Activated naive CD4-positive, alpha-beta T cell treated with anti-CD3 and anti-CD28 coated beads, Interleukin-2, amount 10 ng/mL, durations not matched to agents 7 days and 5 days (primary cell): ENCODE results near the gene CISH.

ENCODE experiments used
- CTCF ChIA-PET: fragments of 350-600 bp; sonication (Branson Sonifier 250); formaldehyde crosslinking; loops from one replicate; lab custom pipeline; 2021; ENCODE audit warnings: antibody characterized with exemption; lab: Charles Lee
- DNase-seq: peaks from one replicate; pipeline ENCODE4 v3.0.0-alpha.2; 2020
- H3K27ac Mint-ChIP-seq: one replicate; pipeline ENCODE4 v1.8.0; 2021; ENCODE audit warnings: mild to moderate bottlenecking, moderate library complexity, mixed read lengths
- H3K27me3 Mint-ChIP-seq: one replicate; pipeline ENCODE4 v1.8.0; 2021; ENCODE audit warnings: mild to moderate bottlenecking, mixed read lengths
- H3K36me3 Mint-ChIP-seq: one replicate; pipeline ENCODE4 v1.8.0; 2021; ENCODE audit warnings: mixed read lengths
- H3K4me1 Mint-ChIP-seq: one replicate; pipeline ENCODE4 v1.8.0; 2021; ENCODE audit warnings: mixed read lengths
- H3K4me3 Mint-ChIP-seq: one replicate; pipeline ENCODE4 v1.8.0; 2021; ENCODE audit warnings: mild to moderate bottlenecking, moderate library complexity, mixed read lengths
- H3K9me3 Mint-ChIP-seq: one replicate; pipeline ENCODE4 v1.8.0; 2021; ENCODE audit warnings: mixed read lengths

CISH gene

GRCh38 chr3:50616770-50617095 is 5.2 kb upstream of the CISH start:
- CTCF ChIA-PET: interaction anchor here (1.0 to 25.1 kb wide), 19 partner anchors 8 to 885 kb away, joined by 3 to 753 read pairs (median 8); partner anchors contain the start of genes C3orf18, HEMK1, MANF and RBM15B
- H3K27me3 Mint-ChIP-seq: peaks cover 7% of the 10 kb centered on the region
- peak overlapping the region; percentile 97 for H3K27ac Mint-ChIP-seq
- peaks cover 66% of the 10 kb centered on the region for H3K4me1 Mint-ChIP-seq
- peak overlapping the region; percentile 92 for H3K4me3 Mint-ChIP-seq
- H3K36me3 Mint-ChIP-seq: peaks cover 61% of the 10 kb centered on the region
- DNase-seq: peak; percentile 97
- H3K9me3 Mint-ChIP-seq: no peaks in the 10 kb centered on the region

- Mint-ChIP-seq H3K27me3 (peaks cover 8% of the 10 kb centered on the region), H3K4me1 (peaks cover 63% of the 10 kb centered on the region), H3K4me3 (peak overlapping the region; percentile 92), H3K9me3 (no peaks in the 10 kb centered on the region), H3K36me3 (peaks cover 63% of the 10 kb centered on the region), H3K27ac (peak overlapping the region; percentile 97)
- CTCF ChIA-PET: interaction anchor here (0.7 to 25.1 kb wide), 24 partner anchors 9 to 886 kb away, joined by 3 to 753 read pairs (median 6); partner anchors contain the start of genes C3orf18, HEMK1, MANF and RBM15B
- peak; percentile 89 for DNase-seq
These were observed 4.6 kb upstream of the CISH start for GRCh38 chr3:50616003-50616769.

GRCh38 chr3:50615190-50615589 is 3.6 kb upstream of the CISH start:
- peak overlapping the region; percentile 46 for H3K27ac Mint-ChIP-seq
- peaks cover 64% of the 10 kb centered on the region for H3K36me3 Mint-ChIP-seq
- CTCF ChIA-PET: interaction anchor here (0.7 to 25.1 kb wide), 17 partner anchors 10 to 774 kb away, joined by 3 to 753 read pairs (median 7); partner anchors contain the start of genes C3orf18, HEMK1, MANF and RBM15B
- no peak for DNase-seq
- peaks cover 11% of the 10 kb centered on the region for H3K27me3 Mint-ChIP-seq
- peak overlapping the region; percentile 92 for H3K4me3 Mint-ChIP-seq
- no peaks in the 10 kb centered on the region for H3K9me3 Mint-ChIP-seq
- peaks cover 53% of the 10 kb centered on the region for H3K4me1 Mint-ChIP-seq

- CTCF ChIA-PET: interaction anchor here (0.6 to 25.1 kb wide), 14 partner anchors 8 to 265 kb away, joined by 3 to 753 read pairs (median 4); partner anchors contain the start of genes C3orf18 and HEMK1
- peak; percentile 26 for DNase-seq
- Mint-ChIP-seq H3K9me3 (no peaks in the 10 kb centered on the region), H3K4me1 (peaks cover 34% of the 10 kb centered on the region), H3K27ac (peak overlapping the region; percentile 99), H3K4me3 (peak overlapping the region; percentile 98), H3K36me3 (peaks cover 68% of the 10 kb centered on the region), H3K27me3 (peaks cover 13% of the 10 kb centered on the region)
These were observed 1.6 kb upstream of the CISH start for GRCh38 chr3:50612970-50613846.

GRCh38 chr3:50612234-50612882 is 784 bp upstream of the CISH start:
- peaks cover 19% of the 10 kb centered on the region for H3K27me3 Mint-ChIP-seq
- H3K9me3 Mint-ChIP-seq: no peaks in the 10 kb centered on the region
- H3K4me1 Mint-ChIP-seq: peaks cover 34% of the 10 kb centered on the region
- H3K36me3 Mint-ChIP-seq: peaks cover 71% of the 10 kb centered on the region
- peak overlapping the region; percentile 99 for H3K27ac Mint-ChIP-seq
- CTCF ChIA-PET: interaction anchor here (0.7 to 25.1 kb wide), 9 partner anchors 10 to 264 kb away, joined by 3 to 753 read pairs (median 5); partner anchors contain the start of genes C3orf18 and HEMK1
- no peak for DNase-seq
- peak overlapping the region; percentile 98 for H3K4me3 Mint-ChIP-seq

- no peak for DNase-seq
- Mint-ChIP-seq H3K27me3 (peaks cover 19% of the 10 kb centered on the region), H3K36me3 (peaks cover 78% of the 10 kb centered on the region), H3K9me3 (no peaks in the 10 kb centered on the region), H3K27ac (peak overlapping the region; percentile 99), H3K4me3 (peak overlapping the region; percentile 98), H3K4me1 (peaks cover 29% of the 10 kb centered on the region)
- CTCF ChIA-PET: interaction anchor here (0.7 to 25.1 kb wide), 7 partner anchors 8 to 66 kb away, joined by 3 to 753 read pairs (median 3); partner anchors contain the start of genes C3orf18 and HEMK1
These were observed 546 bp downstream of the CISH start for GRCh38 chr3:50610992-50611463.

- peaks cover 29% of the 10 kb centered on the region for H3K4me1 Mint-ChIP-seq
- peaks cover 19% of the 10 kb centered on the region for H3K27me3 Mint-ChIP-seq
- H3K36me3 Mint-ChIP-seq: peaks cover 83% of the 10 kb centered on the region
- peak; percentile 77 for DNase-seq
- H3K9me3 Mint-ChIP-seq: no peaks in the 10 kb centered on the region
- peak overlapping the region; percentile 99 for H3K27ac Mint-ChIP-seq
- CTCF ChIA-PET: interaction anchor here (0.7 to 25.1 kb wide), 6 partner anchors 8 to 62 kb away, joined by 3 to 753 read pairs (median 18); partner anchors contain the start of genes C3orf18 and HEMK1
- peak overlapping the region; percentile 98 for H3K4me3 Mint-ChIP-seq
These were observed 1.2 kb downstream of the CISH start for GRCh38 chr3:50610181-50610971.

GRCh38 chr3:50609763-50610085 is 1.9 kb downstream of the CISH start:
- peak overlapping the region; percentile 98 for H3K4me3 Mint-ChIP-seq
- H3K36me3 Mint-ChIP-seq: peaks cover 88% of the 10 kb centered on the region
- H3K9me3 Mint-ChIP-seq: no peaks in the 10 kb centered on the region
- peak; percentile 58 for DNase-seq
- H3K4me1 Mint-ChIP-seq: peaks cover 30% of the 10 kb centered on the region
- peak overlapping the region; percentile 99 for H3K27ac Mint-ChIP-seq
- CTCF ChIA-PET: interaction anchor here (1.2 to 25.1 kb wide), 6 partner anchors 8 to 63 kb away, joined by 3 to 753 read pairs (median 19); partner anchors contain the start of genes C3orf18 and HEMK1
- H3K27me3 Mint-ChIP-seq: peaks cover 19% of the 10 kb centered on the region

- Mint-ChIP-seq H3K4me1 (peaks cover 30% of the 10 kb centered on the region), H3K9me3 (no peaks in the 10 kb centered on the region), H3K36me3 (peaks cover 90% of the 10 kb centered on the region), H3K27me3 (peaks cover 19% of the 10 kb centered on the region), H3K27ac (peak overlapping the region; percentile 99), H3K4me3 (peak overlapping the region; percentile 98)
- DNase-seq: peak; percentile 34
- CTCF ChIA-PET: interaction anchor here (1.2 to 25.1 kb wide), 6 partner anchors 7 to 63 kb away, joined by 3 to 753 read pairs (median 19); partner anchors contain the start of genes C3orf18 and HEMK1
These were observed 2.4 kb downstream of the CISH start for GRCh38 chr3:50609071-50609762.

GRCh38 chr3:50608278-50608677 is 3.3 kb downstream of the CISH start:
- DNase-seq: peak; percentile 26
- Mint-ChIP-seq H3K4me1 (peaks cover 31% of the 10 kb centered on the region), H3K36me3 (peaks cover 92% of the 10 kb centered on the region), H3K4me3 (peak overlapping the region; percentile 98), H3K9me3 (no peaks in the 10 kb centered on the region), H3K27me3 (peaks cover 19% of the 10 kb centered on the region), H3K27ac (peak overlapping the region; percentile 99)
- CTCF ChIA-PET: interaction anchor here (17.5 to 25.1 kb wide), 2 partner anchors 18 to 34 kb away, joined by 257 to 753 read pairs; partner anchors contain the start of genes C3orf18 and HEMK1

GRCh38 chr3:50607271-50608091 is 4.1 kb downstream of the CISH start:
- Mint-ChIP-seq H3K27me3 (peaks cover 19% of the 10 kb centered on the region), H3K4me3 (peak overlapping the region; percentile 98), H3K9me3 (no peaks in the 10 kb centered on the region), H3K36me3 (peaks cover 96% of the 10 kb centered on the region), H3K4me1 (peaks cover 39% of the 10 kb centered on the region), H3K27ac (peak overlapping the region; percentile 99)
- CTCF ChIA-PET: interaction anchor here (17.5 to 25.1 kb wide), 2 partner anchors 17 to 34 kb away, joined by 257 to 753 read pairs; partner anchors contain the start of genes C3orf18 and HEMK1
- peak; percentile 66 for DNase-seq
